Liver (tissue), 9 donors: ENCODE measurements around the gene VPS35L. TPM values are rescaled to one million over a fixed set of nuclear protein-coding genes. Genes with fewer than 3 reads are reported as not detected.

ENCODE experiments used
- DNase-seq: peaks from one replicate; pipeline ENCODE4 v3.0.0-alpha.2; 2017; ENCODE audit warnings: low spot score
- H3K27ac ChIP-seq, 2 donors: one replicate each; pipeline ENCODE4 v1.7.0; 2013; ENCODE audit warnings: inconsistent platforms in 2 of 2, low read length in 2 of 2, control low read depth in 1 of 2, low read depth in 1 of 2, mild to moderate bottlenecking in 1 of 2
- H3K27me3 ChIP-seq, 4 donors: one replicate each; pipeline versions ENCODE4 v1.6.1 to v1.7.0; 2013; ENCODE audit warnings: low read length in 3 of 4, inconsistent platforms in 1 of 4, mild to moderate bottlenecking in 1 of 4, moderate library complexity in 1 of 4; ENCODE audit not compliant: control insufficient read depth in 4 of 4, insufficient read depth in 4 of 4
- H3K36me3 ChIP-seq, 4 donors: one replicate each; pipeline versions ENCODE4 v1.6.1 to v1.7.0; 2013; ENCODE audit warnings: low read length in 3 of 4, mild to moderate bottlenecking in 3 of 4, low read depth in 1 of 4, moderate library complexity in 1 of 4; ENCODE audit not compliant: control insufficient read depth in 4 of 4, insufficient read depth in 3 of 4
- H3K4me1 ChIP-seq, 4 donors: one replicate each; pipeline versions ENCODE4 v1.6.1 to v1.7.0; 2013; ENCODE audit warnings: low read length in 3 of 4, mild to moderate bottlenecking in 3 of 4, moderate library complexity in 1 of 4; ENCODE audit not compliant: control insufficient read depth in 4 of 4, insufficient read depth in 4 of 4
- H3K4me3 ChIP-seq, 3 donors: one replicate each; pipeline versions ENCODE4 v1.6.1 to v1.7.0; 2013; ENCODE audit warnings: low read length in 3 of 3, control low read depth in 1 of 3, low read depth in 1 of 3, mild to moderate bottlenecking in 1 of 3
- H3K9ac ChIP-seq, 2 donors: one replicate each; pipeline ENCODE4 v1.7.0; 2013; ENCODE audit warnings: low read length in 2 of 2, mild to moderate bottlenecking in 2 of 2, moderate library complexity in 2 of 2, control low read depth in 1 of 2, low read depth in 1 of 2
- H3K9me3 ChIP-seq, 4 donors: one replicate each; pipeline versions ENCODE4 v1.6.1 to v1.7.0; 2013; ENCODE audit warnings: low read length in 3 of 4; ENCODE audit not compliant: control insufficient read depth in 4 of 4
- EGR1 ChIP-seq, 2 donors: IDR thresholded peaks; 2 replicates each; pipeline ENCODE4 v1.6.1; 2016 to 2018; ENCODE audit warnings: antibody characterized with exemption in 2 of 2, low read depth in 2 of 2
- FOXA1 ChIP-seq: IDR thresholded peaks from 2 replicates; pipeline ENCODE4 v1.6.1; 2016; ENCODE audit warnings: antibody characterized with exemption
- FOXA2 ChIP-seq: IDR thresholded peaks from 2 replicates; pipeline ENCODE4 v1.6.1; 2016; ENCODE audit warnings: antibody characterized with exemption
- GABPA ChIP-seq, 2 donors: IDR thresholded peaks in 1 of 2; conservative IDR thresholded peaks in 1 of 2; 2 replicates each; pipeline ENCODE4 v1.6.1; 2016; ENCODE audit warnings: antibody characterized with exemption in 2 of 2, mild to moderate bottlenecking in 1 of 2, moderate library complexity in 1 of 2
- HNF4G ChIP-seq: IDR thresholded peaks from 2 replicates; pipeline ENCODE4 v1.6.1; 2016; ENCODE audit warnings: antibody characterized with exemption
- JUND ChIP-seq, 2 donors: IDR thresholded peaks; 2 replicates each; pipeline ENCODE4 v1.6.1; 2016; ENCODE audit warnings: antibody characterized with exemption in 2 of 2
- NR2F2 ChIP-seq: IDR thresholded peaks from 2 replicates; pipeline ENCODE4 v1.6.1; 2016; ENCODE audit warnings: antibody characterized with exemption
- RAD21 ChIP-seq, 2 donors: IDR thresholded peaks; 2 replicates each; pipeline ENCODE4 v1.6.1; 2016; ENCODE audit warnings: antibody characterized with exemption in 2 of 2, mild to moderate bottlenecking in 2 of 2
- RXRA ChIP-seq, 2 donors: IDR thresholded peaks; 2 replicates each; pipeline ENCODE4 v1.6.1; 2017 to 2018; ENCODE audit warnings: antibody characterized with exemption in 2 of 2, mild to moderate bottlenecking in 1 of 2
- SP1 ChIP-seq: IDR thresholded peaks from 2 replicates; pipeline ENCODE4 v1.6.1; 2018; ENCODE audit warnings: antibody characterized with exemption, mild to moderate bottlenecking
- TAF1 ChIP-seq: conservative IDR thresholded peaks from 2 replicates; pipeline ENCODE4 v1.6.1; 2016; ENCODE audit warnings: antibody characterized with exemption, mild to moderate bottlenecking
- YY1 ChIP-seq: IDR thresholded peaks from 2 replicates; pipeline ENCODE4 v1.6.1; 2016; ENCODE audit warnings: antibody characterized with exemption, mild to moderate bottlenecking
- WGBS: extraction: QIAGEN DNeasy Blood & Tissue Kit; methylation state at CpG from one replicate; pipeline ENCODE4 v1.1.7; 2013; 5-methylcytosine and 5-hydroxymethylcytosine counted together
- polyA plus RNA-seq, 2 donors: library from polyadenylated mRNA; stranded (reverse) in 1 of 2; unstranded in 1 of 2; fragments of 200-250 nt in 1 of 2; fragments of >200 nt in 1 of 2; fragmentation: Nextera tagmentation in 1 of 2; extraction: Ambion mirVana in 1 of 2; gene quantifications; one replicate each; pipeline versions ENCODE4 v1.2.1 to v1.2.3, GENCODE V29; 2013 to 2015
- total RNA-seq, 2 donors: library from RNA; depleted of rRNA; stranded (reverse); fragments of >200 nt; gene quantifications; one replicate each; pipeline ENCODE4 v1.2.3, GENCODE V29; 2014
- TF ChIP-seq, protein P1 (sequence below): IDR thresholded peaks from 2 replicates; pipeline ENCODE4 v1.6.1; 2016; ENCODE audit warnings: antibody characterized with exemption, mild to moderate bottlenecking
- TF ChIP-seq, protein P2 (sequence below): IDR thresholded peaks from 2 replicates; pipeline ENCODE4 v1.6.1; 2016; ENCODE audit warnings: antibody characterized with exemption
- TF ChIP-seq, protein P3 (sequence below): fragments of 150-350 bp; IDR thresholded peaks from 2 replicates; pipeline ENCODE4 v1.5.1; 2017; ENCODE audit warnings: improper control_type of control experiment, low read depth, low read length; ENCODE audit not compliant: missing input control
- TF ChIP-seq, protein P4 (sequence below): IDR thresholded peaks from 2 replicates; pipeline ENCODE4 v1.6.1; 2016; ENCODE audit warnings: antibody characterized with exemption
- TF ChIP-seq, protein P5 (sequence below): IDR thresholded peaks from 2 replicates; pipeline ENCODE4 v1.6.1; 2016; ENCODE audit warnings: antibody characterized with exemption
- donor health status: healthy.
- donor health status: healthy.
- donor health status: healthy.
- donor health status: healthy.
- donor health status: healthy.

The VPS35L gene
- total and polyA plus RNA-seq, 4 donors, result 10.5 to 18.2 (median 15.1) TPM

DNA sequence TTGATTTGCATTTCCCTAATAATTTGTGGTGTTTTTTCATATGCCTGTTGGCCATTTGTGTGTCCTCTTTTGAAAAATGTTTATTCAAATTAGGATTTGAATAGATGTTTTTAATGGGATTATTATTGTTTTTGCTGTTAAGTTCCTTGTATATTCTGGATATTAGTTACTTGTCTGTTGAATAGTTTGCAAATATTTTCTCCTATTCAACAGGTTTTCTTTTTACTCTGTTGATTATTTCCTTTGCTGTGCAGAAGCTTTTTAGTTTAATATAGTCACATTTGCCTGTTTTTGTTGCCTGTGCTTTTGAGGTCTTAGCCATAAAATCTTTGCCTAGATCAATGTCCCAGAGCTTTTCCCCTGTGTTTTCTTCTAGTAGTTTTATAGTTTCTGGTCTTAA lies 43.2 kb upstream of the VPS35L start:
- Histone ChIP-seq H3K4me1 (peaks cover 0 to 8% (median 4%) of the 10 kb centered on the region in 4 donors), H3K36me3 (peaks cover 0 to 13% (median 6%) of the 10 kb centered on the region in 4 donors), H3K27ac (no peak overlapping the region), H3K9me3 (no peaks in the 10 kb centered on the region), H3K4me3 (no peak overlapping the region), H3K9ac (no peak overlapping the region), H3K27me3 (no peaks in the 10 kb centered on the region)
- DNase-seq, result no peak
- TF ChIP-seq HNF4G (no peak), SP1 (no peak), RXRA (IDR thresholded peaks at IDR 0.05) (no peak), FOXA2 (no peak), FOXA1 (no peak), EGR1 (IDR thresholded peaks at IDR 0.05; ENCODE audit: low read depth in 2 of 2) (no peak), RAD21 (IDR thresholded peaks at IDR 0.05) (no peak), TAF1 (no peak), YY1 (no peak)
- TF ChIP-seq, protein P1, sequence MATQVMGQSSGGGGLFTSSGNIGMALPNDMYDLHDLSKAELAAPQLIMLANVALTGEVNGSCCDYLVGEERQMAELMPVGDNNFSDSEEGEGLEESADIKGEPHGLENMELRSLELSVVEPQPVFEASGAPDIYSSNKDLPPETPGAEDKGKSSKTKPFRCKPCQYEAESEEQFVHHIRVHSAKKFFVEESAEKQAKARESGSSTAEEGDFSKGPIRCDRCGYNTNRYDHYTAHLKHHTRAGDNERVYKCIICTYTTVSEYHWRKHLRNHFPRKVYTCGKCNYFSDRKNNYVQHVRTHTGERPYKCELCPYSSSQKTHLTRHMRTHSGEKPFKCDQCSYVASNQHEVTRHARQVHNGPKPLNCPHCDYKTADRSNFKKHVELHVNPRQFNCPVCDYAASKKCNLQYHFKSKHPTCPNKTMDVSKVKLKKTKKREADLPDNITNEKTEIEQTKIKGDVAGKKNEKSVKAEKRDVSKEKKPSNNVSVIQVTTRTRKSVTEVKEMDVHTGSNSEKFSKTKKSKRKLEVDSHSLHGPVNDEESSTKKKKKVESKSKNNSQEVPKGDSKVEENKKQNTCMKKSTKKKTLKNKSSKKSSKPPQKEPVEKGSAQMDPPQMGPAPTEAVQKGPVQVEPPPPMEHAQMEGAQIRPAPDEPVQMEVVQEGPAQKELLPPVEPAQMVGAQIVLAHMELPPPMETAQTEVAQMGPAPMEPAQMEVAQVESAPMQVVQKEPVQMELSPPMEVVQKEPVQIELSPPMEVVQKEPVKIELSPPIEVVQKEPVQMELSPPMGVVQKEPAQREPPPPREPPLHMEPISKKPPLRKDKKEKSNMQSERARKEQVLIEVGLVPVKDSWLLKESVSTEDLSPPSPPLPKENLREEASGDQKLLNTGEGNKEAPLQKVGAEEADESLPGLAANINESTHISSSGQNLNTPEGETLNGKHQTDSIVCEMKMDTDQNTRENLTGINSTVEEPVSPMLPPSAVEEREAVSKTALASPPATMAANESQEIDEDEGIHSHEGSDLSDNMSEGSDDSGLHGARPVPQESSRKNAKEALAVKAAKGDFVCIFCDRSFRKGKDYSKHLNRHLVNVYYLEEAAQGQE, result no peak
- TF ChIP-seq, protein P2, sequence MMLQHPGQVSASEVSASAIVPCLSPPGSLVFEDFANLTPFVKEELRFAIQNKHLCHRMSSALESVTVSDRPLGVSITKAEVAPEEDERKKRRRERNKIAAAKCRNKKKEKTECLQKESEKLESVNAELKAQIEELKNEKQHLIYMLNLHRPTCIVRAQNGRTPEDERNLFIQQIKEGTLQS, result no peak
- TF ChIP-seq, protein P3, sequence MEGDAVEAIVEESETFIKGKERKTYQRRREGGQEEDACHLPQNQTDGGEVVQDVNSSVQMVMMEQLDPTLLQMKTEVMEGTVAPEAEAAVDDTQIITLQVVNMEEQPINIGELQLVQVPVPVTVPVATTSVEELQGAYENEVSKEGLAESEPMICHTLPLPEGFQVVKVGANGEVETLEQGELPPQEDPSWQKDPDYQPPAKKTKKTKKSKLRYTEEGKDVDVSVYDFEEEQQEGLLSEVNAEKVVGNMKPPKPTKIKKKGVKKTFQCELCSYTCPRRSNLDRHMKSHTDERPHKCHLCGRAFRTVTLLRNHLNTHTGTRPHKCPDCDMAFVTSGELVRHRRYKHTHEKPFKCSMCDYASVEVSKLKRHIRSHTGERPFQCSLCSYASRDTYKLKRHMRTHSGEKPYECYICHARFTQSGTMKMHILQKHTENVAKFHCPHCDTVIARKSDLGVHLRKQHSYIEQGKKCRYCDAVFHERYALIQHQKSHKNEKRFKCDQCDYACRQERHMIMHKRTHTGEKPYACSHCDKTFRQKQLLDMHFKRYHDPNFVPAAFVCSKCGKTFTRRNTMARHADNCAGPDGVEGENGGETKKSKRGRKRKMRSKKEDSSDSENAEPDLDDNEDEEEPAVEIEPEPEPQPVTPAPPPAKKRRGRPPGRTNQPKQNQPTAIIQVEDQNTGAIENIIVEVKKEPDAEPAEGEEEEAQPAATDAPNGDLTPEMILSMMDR, result no peak
- TF ChIP-seq, protein P4, sequence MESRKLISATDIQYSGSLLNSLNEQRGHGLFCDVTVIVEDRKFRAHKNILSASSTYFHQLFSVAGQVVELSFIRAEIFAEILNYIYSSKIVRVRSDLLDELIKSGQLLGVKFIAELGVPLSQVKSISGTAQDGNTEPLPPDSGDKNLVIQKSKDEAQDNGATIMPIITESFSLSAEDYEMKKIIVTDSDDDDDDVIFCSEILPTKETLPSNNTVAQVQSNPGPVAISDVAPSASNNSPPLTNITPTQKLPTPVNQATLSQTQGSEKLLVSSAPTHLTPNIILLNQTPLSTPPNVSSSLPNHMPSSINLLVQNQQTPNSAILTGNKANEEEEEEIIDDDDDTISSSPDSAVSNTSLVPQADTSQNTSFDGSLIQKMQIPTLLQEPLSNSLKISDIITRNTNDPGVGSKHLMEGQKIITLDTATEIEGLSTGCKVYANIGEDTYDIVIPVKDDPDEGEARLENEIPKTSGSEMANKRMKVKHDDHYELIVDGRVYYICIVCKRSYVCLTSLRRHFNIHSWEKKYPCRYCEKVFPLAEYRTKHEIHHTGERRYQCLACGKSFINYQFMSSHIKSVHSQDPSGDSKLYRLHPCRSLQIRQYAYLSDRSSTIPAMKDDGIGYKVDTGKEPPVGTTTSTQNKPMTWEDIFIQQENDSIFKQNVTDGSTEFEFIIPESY, result no peak

DNA sequence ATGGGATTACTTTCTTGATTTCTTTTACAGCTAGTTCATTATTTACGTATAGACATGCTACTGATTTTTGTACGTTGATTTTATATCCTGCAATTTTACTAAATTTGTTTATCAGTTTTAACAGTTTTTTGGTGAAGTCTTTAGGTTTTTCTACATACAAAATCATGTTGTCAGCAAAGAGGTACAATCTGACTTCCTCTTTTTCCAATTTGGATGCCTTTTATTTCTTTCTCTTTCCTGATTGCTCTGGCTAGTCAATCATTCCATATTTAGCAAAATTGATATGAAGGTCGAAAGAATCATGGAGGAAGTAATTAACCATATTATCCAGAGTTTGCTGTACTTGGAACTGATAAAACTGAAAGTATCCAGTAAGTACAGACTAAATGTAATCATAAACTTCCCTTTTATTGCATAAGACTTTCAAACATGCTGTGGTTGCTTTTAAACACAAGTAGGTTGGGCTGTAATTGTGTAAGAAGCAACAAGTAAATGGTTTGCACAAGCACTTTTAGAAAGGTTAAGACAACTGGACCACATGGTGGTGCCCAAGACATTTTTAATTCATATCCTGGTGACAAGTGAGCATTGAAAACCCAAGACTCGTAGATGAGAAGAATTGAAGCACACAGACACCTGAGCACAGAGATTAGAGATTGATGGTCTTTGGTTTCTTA lies 42.0 kb upstream of the VPS35L start:
- no peak overlapping the region for H3K9ac ChIP-seq
- WGBS, result 55% methylated on average over 4 of the region's 4 CpGs
- peaks cover 0 to 8% (median 4%) of the 10 kb centered on the region in 4 donors for H3K4me1 ChIP-seq
- peaks cover 0 to 12% (median 5%) of the 10 kb centered on the region in 4 donors for H3K36me3 ChIP-seq
- peak overlapping the region; percentile 4 to 39 for H3K27ac ChIP-seq
- no peaks in the 10 kb centered on the region for H3K27me3 ChIP-seq
- H3K4me3 ChIP-seq, result no peak overlapping the region
- H3K9me3 ChIP-seq, result no peaks in the 10 kb centered on the region
- DNase-seq, result no peak
- no peak for TF ChIP-seq JUND (IDR thresholded peaks at IDR 0.05)
- peak; percentile 39 for TF ChIP-seq YY1
- no peak for TF ChIP-seq HNF4G
- TF ChIP-seq RXRA (IDR thresholded peaks at IDR 0.05), result peak; percentile 35 to 41
- no peak for TF ChIP-seq FOXA1
- TF ChIP-seq, protein P4, result peak; percentile 36
- no peak for TF ChIP-seq FOXA2
- peak in 1 of 2 donors; percentile 25 for TF ChIP-seq GABPA (IDR thresholded peaks at IDR 0.05 in 1 of 2, conservative IDR thresholded peaks at IDR 0.05 in 1 of 2)
- TF ChIP-seq NR2F2, result no peak
- peak; percentile 38 for TF ChIP-seq SP1
- TF ChIP-seq, protein P5, sequence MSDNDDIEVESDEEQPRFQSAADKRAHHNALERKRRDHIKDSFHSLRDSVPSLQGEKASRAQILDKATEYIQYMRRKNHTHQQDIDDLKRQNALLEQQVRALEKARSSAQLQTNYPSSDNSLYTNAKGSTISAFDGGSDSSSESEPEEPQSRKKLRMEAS, result peak; percentile 66
- TF ChIP-seq TAF1, result no peak
- TF ChIP-seq, protein P3, result no peak
